Hematopoietic multipotent progenitor cell treated with erythropoietin and hydrocortisone succinate and interleukin-3 and kit ligand, for 4 days (in vitro differentiated cells): ENCODE measurements around the gene RASD2.
"Not testable (repeated sequence)": the region's sequence is repeated elsewhere in the genome, so short reads cannot be mapped to it uniquely, and the experiment has no call there.

Source experiments
- DNase-seq: peaks from one replicate; pipeline ENCODE4 v3.0.0-alpha.2; 2015

Gene RASD2

GRCh38 chr22:35540595-35541253 lies at the start of gene RASD2:
TSS of gene RASD2 (plus strand) at chr22:35540831. CDS start at chr22:35546810, 5,979 bp downstream.
- peak; percentile 55 for DNase-seq

- not testable (repeated sequence) for DNase-seq
Observed at GRCh38 chr22:35491061-35491907, 49.3 kb upstream of the RASD2 start.

- DNase-seq = no peak
Observed at GRCh38 chr22:35491908-35492380, 48.7 kb upstream of the RASD2 start.

- no peak for DNase-seq
Observed at GRCh38 chr22:35493074-35493473, 47.6 kb upstream of the RASD2 start.

- DNase-seq = not testable (repeated sequence)
Observed at GRCh38 chr22:35495711-35496110, 44.9 kb upstream of the RASD2 start.

GRCh38 chr22:35496768-35497312 lies 43.8 kb upstream of the RASD2 start:
- DNase-seq = no peak

- DNase-seq = no peak
Observed at GRCh38 chr22:35498026-35498800, 42.4 kb upstream of the RASD2 start.

GRCh38 chr22:35502836-35503235 lies 37.8 kb upstream of the RASD2 start:
- no peak for DNase-seq

GRCh38 chr22:35505399-35506258 lies 35.0 kb upstream of the RASD2 start:
- no peak for DNase-seq

GRCh38 chr22:35506259-35506570 lies 34.4 kb upstream of the RASD2 start:
- DNase-seq = no peak

- DNase-seq = not testable (repeated sequence)
Observed at GRCh38 chr22:35507851-35508250, 32.8 kb upstream of the RASD2 start.

GRCh38 chr22:35509451-35509850 lies 31.2 kb upstream of the RASD2 start:
- DNase-seq = no peak

GRCh38 chr22:35509960-35510359 lies 30.7 kb upstream of the RASD2 start:
- no peak for DNase-seq

GRCh38 chr22:35510481-35510934 lies 30.1 kb upstream of the RASD2 start:
- DNase-seq = no peak

- DNase-seq = no peak
Observed at GRCh38 chr22:35510951-35511350, 29.7 kb upstream of the RASD2 start.

- no peak for DNase-seq
Observed at GRCh38 chr22:35514366-35514765, 26.3 kb upstream of the RASD2 start.

- DNase-seq = not testable (repeated sequence)
Observed at GRCh38 chr22:35515952-35516351, 24.7 kb upstream of the RASD2 start.

- DNase-seq = no peak
Observed at GRCh38 chr22:35516723-35517122, 23.9 kb upstream of the RASD2 start.

- DNase-seq = no peak
Observed at GRCh38 chr22:35517207-35517606, 23.4 kb upstream of the RASD2 start.

GRCh38 chr22:35517769-35518530 lies 22.7 kb upstream of the RASD2 start:
- no peak for DNase-seq

GRCh38 chr22:35518811-35519210 lies 21.8 kb upstream of the RASD2 start:
- DNase-seq = no peak
